Stimulated activated CD4-positive, alpha-beta T cell treated with anti-CD3 and anti-CD28 coated beads, Interleukin-15, amount 100 ng/mL, for 1 hour (primary cell): Measurements from ENCODE around the gene DLG5.

ENCODE experiments used
- DNase-seq, 2 donors: peaks; one replicate each; pipeline ENCODE4 v3.0.0-alpha.2; 2020; ENCODE audit warnings: low read depth in 1 of 2, low spot score in 1 of 2

Gene DLG5

DNA sequence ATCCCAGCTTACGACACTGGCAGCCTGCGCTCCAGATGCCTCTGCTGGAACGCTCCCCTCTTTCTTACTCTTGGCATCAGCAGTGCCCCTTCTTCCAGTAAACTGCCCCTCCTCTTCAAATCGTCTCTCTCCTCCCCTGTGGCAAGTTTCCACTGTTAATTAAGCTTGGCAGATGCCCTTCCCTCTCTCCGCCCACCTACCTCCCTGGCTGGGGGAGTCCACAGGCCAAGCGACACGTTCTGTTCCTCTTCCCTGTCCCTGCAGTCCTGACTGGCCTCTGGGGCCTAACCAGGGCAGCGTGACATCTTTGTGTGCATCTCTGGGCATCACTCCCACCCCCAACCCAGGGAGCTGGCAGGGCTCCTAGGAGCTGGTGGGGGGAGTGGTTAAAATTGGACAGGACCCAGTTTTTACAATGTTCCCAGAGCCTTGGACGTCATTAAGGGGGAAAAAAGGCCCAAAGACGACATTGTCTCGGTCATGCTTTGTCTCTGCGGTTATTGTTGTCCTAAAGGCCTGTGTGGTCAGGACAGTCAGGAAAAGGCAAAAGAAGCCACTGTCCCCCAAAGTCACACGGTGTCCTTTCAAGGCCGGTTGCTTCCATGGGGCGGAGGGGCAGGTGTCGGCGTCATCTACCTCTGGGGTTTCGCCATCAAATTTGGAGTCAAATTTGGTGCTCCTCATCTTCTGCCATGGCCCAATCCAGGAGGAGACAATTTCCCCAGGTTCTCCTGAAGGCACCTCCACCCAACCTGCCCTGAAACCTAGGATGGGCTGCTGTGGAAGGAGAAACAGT is 54.2 kb downstream of the DLG5 start:
- DNase-seq, result no peak

DNA sequence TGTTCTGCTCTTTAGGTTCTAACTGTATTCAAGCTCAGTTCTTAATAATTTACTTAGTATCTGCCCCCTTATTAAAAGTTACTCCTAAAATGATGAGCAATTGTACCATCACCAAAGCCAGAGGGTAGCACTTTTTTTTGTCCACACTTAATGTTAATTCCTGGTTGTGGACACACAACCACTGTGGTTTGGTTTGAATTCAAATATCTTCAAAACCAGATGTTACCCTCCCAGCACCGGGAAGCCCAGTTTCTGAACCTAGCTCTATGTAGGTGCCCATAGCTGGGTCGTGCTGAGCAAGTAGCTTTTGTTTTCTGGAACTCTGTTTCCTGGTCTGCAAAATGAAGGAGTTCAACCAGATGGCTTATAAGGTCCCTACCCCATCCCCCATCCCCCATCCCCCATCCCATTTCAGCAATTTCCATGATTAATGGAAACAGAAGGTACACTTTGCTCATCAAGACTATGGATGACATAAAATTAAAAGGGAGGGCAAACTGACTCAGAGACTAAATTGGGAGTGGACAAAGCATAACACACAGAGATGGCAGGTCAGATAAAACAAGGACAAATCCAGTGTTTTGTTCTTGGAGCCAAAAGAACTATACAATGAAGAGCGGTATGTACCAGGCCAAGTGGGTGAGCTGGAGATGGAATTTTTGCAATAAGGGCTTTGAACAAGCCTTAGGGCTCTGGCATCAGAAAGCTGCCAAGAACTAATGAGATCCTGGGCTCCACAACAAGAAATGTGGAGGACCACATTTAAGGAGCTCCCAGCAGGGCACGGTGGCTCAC is 56.7 kb downstream of the DLG5 start:
- no peak for DNase-seq

DNA sequence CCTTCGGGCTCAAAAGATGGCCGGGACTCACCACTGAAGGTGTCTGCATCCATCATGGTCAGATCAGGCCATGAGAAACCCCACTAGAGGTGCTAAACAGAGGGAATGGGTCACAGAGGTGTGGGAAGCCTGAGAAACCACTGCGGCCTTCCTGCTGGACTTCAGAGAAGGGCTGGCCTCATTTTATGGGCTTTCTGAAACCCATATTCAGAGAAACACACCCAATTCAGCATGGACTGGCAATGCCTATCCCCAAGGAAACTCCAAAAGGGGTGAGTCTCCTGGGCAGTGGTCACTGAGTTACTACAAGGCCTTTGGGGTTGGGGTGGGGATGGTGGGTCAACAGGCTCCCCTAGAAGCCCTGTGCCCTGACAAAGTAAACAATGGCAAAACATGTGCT is 58.0 kb downstream of the DLG5 start:
- DNase-seq, result no peak

DNA sequence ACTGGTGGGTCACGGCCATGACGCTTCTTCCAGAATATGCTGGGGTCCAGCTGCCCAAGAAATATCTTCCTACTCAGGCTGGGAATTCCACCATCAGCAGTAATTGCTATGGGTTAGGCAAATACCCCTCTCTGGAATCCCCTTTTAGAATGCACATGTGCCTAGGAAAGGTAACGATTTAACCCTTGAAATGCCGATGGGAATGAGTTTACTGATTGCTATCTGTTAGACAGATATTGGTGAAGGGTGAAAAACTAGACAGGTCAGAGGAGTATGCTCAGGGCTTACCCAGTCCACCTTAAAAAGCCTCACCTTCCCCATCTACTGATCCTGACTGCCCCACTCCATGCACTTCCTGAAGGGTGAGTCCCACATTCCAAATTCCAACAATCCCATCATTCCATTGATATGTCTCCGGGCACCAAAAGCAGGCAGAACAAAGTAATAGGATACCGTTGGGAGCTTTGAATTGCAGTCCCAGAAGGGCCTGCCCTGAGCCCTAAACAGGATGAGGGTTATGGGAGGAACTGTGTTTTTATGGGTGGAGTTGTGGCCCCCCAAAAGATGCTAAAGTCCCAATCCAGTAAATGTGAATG is 59.3 kb downstream of the DLG5 start:
- DNase-seq, result no peak

DNA sequence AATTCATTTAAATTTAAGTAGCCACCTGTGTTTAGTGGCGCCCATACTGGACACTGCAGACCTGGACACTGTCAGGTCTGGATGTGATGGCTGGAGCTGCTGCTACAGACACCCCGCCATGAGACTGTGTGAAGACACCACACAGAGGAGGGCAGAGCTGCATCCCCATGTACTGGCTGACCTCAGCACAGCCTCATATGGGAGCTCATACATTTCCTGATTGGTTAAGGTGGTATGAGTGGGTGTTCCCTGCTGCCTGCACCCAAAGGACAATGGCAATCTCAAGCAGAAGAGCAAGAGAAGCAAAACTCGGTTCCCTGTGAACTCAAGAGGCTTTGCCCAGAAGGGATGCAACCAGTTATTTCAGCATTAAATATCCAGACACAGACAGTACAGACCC is 60.0 kb downstream of the DLG5 start:
- DNase-seq, result no peak

DNA sequence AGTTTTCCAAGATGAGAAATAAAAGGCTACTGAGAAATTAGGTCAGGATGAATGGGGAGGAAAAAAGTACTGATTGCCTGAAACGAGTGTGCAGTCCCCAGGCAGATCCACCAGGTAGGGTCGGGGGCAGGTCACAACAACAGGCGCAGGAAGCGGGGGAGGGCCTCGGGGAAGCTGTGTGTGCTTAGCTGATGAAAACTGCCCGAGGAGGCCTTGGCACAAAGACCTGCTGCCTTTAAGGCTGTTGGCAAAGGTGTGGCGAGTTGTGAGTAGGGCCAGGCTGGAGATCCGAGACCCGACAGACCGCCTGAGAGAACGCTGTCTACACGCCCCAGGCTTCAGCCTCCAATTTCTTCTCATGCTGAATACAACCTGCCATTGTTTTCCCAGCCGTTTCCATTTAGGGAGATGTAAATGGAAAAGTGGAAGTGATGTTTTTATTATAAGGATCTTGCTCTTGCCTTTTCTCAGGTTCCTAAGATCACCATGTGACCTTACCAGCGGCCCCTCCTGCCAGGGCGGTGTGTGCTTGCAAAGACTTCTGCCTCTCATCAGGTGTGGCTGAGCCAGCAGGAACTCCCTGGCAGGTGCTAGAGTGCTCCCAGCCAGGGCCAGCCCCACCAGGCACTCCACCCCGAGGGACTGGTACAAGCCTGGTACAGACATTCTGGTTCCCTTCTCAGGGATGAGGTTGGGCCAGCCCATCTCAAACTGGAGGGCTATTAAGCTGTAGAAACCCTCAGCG is 60.8 kb downstream of the DLG5 start:
- DNase-seq, result no peak

DNA sequence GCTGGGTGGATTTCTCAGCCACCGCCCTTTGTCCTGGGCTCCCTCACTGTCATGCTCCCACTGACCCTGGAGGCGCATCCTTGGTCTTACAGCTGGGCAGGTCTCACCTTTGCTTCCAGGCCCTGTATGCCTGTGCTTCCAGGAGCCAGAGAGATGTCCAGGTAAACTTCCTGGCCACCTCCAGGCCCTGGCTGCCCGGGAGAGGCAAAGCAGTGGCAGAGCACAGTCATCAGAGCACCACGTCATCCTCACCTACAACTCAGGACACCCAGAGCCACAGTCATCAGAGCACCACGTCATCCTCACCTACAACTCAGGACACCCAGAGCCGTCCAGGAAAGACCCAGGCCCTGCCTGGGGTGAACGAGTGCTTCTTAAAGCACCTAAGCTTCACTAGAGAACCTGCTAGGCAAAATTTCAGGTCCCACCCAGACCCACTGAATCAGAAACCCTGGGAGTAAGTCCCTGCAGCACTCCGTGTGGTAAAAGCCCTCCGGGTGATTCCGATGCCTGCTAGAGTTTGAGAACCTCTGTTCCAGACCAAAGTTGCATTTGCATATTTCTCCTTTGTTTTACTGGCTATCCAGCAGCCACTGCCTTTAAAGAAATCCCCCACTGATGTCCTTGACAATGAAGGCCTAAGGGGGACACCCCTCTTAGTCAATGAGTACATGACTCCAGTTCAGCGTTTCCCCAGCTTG is 62.3 kb downstream of the DLG5 start:
- DNase-seq, result no peak

DNA sequence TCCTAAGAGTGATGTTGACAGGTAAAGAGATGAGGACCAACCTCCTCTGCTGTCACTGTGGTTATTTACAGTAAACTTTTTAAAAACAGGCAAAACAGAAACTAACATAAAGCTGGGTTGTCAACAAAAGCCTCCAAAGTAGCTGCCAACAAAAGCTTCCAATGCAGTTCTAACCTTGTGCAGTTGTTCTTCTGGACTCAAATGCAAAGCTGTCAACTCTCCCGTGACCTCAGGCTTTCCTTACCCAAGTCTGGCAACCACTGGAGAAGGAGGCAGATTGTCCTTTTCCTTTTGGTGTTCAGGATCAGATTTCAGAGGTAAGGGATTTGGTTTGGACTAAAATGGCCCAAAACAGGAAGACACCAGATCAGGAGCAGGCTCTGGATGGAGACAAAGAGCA is 63.1 kb downstream of the DLG5 start:
- no peak for DNase-seq

DNA sequence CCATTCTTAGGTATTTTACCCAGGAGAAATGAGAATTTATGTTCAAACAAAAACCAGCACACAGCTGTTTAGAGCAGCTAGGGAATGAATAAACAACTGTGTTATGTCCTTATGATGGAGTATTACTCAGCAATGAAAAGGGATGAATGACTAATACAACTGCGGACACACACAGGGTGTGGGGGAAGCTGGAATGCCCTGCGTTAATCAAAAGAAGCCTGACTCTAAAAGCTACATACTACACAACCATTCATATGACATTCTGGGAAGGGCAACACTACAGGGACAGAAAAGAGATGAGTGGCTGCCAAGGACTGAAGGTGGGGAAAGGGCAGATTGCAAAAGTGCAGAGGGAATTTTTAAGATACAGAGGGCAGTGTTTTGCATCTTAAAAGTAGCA is 64.0 kb downstream of the DLG5 start:
- no peak for DNase-seq

DNA sequence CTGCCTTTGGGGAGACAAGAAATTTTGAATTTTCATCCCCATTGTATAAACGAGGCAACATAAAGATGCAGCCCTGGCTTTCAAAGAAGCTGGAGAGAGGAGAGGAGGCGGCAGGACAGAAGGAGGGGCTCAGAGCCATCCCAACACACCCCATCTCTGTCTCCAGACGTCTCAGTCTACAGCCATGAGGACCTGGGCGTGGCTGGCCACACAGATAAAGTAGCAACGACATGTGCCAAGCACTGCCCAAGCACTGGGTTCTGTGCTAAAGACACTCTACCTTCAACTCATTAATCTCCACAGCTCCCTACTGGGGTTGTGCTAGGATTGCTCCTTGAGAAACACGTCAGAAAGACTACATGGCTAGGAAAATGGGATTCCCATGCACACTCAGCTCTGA is 65.2 kb downstream of the DLG5 start:
- no peak for DNase-seq

DNA sequence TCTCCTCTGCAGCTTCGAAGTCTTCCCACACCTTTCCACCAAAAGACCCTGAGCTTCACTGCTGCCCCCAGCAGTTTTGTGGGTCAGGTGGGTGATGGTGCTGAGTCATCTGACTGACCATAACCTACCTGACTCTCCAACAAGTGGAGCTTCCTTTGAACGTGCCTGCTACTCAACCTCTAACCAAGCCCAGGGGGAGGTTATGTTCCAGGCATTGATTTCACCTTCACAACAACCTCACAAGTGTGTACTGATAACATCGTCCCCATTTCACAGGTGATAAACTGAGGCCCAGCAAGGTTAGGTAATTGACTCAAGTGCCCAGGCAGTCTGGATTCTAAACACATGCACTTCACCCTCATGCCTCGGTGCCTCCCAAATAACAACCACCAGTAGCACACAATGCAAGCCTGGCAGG is 66.7 kb downstream of the DLG5 start:
- DNase-seq, result no peak

DNA sequence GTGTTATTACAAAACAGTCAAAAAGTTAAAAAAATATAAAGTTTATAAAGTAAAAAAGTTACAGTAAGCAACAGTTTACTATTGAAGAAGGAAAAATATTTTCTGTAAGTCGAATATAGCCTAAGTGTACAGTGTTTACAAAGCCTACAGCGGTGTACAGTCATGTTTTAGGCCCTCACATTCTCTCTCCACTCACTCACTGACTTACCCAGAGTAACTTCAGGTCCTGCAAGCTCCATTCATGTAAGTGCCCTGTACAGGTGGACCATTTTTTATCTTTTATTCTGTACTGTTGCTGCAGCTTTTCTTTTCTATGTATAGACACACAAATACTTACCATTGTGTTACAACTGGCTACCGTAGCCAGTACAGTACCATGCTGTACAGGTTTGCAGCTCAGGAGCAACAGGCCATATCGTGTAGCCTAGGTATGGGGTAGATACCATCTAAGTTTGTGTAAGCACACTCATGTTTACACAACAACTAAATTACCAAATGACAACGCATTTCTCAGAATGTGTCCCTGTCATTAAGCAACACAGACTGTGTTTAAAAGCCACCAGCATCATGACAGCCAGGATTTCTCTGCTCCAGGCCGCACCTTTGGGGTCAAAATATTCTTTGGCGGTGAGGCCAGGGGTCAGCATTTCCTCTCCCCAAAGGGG is 67.2 kb downstream of the DLG5 start:
- DNase-seq, result no peak

DNA sequence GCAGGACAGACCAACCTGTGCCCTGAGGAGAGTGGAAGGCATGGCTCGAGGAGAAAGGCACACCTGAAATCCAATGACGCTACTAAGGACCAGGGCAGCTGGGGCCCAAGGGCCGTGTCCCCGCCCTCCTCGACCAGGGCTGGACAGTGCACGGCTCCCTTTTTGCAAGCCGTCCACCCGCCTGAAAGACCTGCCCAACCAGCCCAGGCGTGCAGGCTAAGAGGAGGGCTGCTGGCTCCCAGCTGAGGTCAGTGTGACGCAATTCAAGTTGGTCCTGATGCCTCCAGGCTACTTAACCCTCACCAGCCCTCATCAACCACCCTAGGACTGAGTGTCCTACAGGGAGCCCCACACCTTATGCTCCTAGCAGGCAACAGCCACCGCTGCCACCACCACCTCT is 69.3 kb downstream of the DLG5 start:
- no peak for DNase-seq

DNA sequence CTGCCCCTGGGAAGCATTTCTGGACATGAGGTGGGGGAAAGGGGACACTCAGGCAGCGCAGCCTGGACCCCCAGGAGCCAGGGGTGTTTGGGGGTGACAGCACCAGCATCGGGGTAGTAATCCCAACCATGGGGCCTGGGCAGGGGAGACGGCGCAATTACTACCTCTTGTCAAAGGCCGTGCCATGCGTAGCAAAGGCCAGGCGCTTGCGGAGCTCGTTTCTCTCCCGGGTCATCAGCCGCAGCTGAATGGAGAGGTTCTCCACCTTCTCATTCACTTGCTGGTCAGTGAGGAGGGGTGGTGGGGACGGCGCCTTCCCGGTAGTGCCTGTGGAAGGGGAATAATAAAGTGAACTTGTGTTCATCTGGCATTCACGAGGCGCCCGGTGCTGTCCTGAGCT is 70.0 kb downstream of the DLG5 start:
- DNase-seq, result no peak

DNA sequence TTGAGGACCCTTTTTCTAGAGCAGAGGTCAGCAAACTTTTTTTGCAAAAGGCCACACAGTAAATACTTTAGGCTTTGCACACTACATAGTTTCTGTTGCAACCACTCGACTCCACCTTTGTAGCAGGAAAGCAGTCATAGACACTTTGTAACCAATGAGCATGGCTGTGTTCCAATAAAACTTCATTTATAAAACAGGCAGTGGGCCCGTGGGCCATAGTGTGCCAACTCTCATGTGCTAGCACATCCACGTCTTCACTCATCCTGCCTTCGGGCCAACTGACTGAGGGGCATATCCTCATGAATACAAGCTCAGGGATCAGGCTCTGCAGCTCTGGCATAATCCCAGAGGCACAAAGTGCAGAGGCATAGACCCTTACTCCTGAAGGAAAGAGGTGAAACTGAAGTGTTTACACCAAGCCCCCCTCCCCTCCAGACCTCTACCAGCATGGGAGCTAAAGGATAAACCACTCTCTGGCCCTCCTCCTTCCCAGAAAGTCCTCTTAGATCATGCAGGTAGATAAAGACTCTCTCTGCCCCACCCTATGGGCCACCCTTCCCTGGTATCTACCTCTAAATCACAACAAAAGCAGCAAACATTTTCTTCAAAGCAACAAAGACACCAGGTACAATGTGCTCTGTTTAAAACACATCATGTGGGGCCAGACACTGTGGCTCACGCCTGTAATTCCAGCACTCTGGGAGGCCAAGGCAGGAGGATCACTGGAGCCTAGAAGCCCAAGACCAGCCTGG is 71.0 kb downstream of the DLG5 start:
- no peak for DNase-seq

DNA sequence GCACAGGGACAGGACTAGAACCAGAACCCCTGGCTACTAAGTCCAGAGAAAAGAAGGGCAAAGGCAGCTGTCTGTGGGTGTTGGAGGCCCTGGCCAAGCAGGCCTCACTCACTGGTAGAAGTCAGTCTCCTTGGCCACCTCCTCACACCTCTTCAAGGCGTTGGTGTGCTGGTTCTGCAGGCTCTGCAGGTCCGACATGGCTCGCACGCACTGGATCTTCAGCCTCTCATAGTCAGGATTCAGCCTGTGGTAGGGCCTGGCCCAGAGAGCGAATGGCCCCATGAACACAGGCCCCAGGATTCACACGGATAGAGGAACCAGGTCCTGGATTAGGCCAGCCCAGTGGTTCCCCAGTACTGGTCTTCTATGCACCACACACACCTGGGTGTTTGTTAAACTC is 72.4 kb downstream of the DLG5 start:
- no peak for DNase-seq

DNA sequence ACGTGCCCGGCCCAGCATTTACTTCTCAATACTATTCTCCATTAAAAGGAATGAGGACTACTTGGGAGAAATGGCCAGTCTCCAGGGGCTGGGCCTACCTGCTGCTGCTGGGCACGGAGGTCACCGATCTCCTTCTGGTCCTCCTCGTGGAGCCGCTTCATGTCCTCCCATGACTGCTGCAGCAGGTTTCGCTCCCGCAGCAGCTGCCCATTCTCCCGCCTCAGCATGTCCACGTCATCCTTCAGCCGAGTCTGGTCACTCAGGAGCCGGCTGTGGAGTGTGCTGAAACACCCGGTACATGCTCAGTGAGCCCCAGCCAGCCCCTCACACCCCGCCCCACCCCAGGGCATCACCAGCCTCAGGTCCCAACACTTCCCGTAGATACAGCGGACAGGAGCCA is 73.3 kb downstream of the DLG5 start:
- no peak for DNase-seq

DNA sequence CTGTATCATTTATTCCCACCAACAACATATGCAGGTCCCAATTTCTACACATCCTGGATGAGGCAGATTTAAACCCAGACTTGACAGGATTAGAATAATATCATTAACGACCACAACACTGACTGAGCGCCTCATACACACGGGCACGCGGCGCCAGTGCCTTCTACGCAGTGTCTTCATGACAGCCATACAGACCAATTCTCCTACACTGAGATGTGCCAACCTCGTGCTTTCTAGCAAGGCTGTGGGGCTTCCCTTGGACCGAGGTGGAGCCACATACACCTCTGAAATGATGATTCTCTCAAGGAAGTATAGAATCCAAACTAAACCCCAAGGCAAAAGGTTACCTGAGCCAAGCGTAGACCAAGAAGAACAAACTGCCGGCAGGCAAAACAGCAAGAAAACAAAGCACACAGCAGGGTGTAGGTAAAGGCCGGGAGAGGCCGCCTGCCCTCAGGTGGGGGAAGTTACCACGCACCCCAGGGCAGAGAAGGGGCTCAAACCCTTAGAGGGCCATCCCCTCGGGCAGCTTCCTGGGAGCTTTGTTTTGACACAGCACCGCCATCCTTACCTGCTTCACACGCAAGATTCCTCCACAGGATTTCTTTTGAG is 75.8 kb downstream of the DLG5 start:
- DNase-seq, result no peak

DNA sequence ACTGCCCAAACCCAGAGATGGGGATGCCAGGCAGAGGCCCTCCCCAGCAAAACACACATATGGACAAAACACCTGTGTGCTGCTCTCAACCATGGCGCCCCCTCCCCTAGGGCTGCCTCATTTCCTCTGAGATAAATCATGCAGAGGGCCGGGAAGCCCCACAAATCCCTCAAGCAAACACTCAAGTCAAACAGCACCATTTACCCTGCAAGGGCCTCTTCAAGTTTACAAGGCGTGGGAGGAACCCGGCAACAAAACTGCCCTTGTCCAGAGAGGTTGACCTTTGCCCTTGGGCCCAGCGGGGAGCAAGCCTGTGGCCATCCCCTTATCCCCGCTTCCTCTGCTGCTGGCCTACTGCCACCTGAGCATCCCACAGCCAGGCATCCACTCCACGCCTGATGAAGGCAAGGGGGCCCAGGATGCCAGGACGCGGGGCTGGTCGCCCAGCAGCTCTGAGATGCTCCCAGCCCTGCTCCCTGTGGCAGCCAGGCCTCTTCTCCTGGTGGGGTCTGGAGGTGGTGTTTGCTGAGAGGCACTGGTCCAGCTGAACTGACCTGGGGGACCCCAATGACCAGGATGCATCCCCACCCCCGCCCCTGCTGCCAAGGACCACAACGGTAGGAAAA is 77.4 kb downstream of the DLG5 start:
- DNase-seq, result no peak
